NOMO-1 treated with dmso at 0.1 percent for 144 hours (cell line): ENCODE measurements around the gene LIFR.

Experiments used
- DNase-seq: peaks from one replicate; lab custom pipeline; 2025; ENCODE audit not compliant: unreplicated experiment; lab: John Stamatoyannopoulos, UW

Gene LIFR

GRCh38 chr5:38445374-38446028 is 110.9 kb downstream of the LIFR start:
- DNase-seq = no peak

- no peak for DNase-seq
These were observed 113.1 kb downstream of the LIFR start for GRCh38 chr5:38443390-38443789.

GRCh38 chr5:38442247-38442573 is 114.2 kb downstream of the LIFR start:
- DNase-seq = no peak

GRCh38 chr5:38441453-38442246 is 114.8 kb downstream of the LIFR start:
- DNase-seq = peak; percentile 88

GRCh38 chr5:38438757-38439156 is 117.7 kb downstream of the LIFR start:
- no peak for DNase-seq

GRCh38 chr5:38434966-38435705 is 121.3 kb downstream of the LIFR start:
- DNase-seq = no peak

GRCh38 chr5:38433160-38433861 is 123.1 kb downstream of the LIFR start:
- DNase-seq = no peak

GRCh38 chr5:38431242-38431853 is 125.1 kb downstream of the LIFR start:
- DNase-seq = no peak

GRCh38 chr5:38426986-38427950 is 129.2 kb downstream of the LIFR start:
- no peak for DNase-seq

GRCh38 chr5:38426490-38426889 is 130.0 kb downstream of the LIFR start:
- no peak for DNase-seq
